Trophoblast cell (in vitro differentiated cells and primary cell): ENCODE measurements around the gene CCNL1.

ENCODE experiments used
- DNase-seq, 2 donors: peaks; one replicate each; pipeline ENCODE4 v3.0.0-alpha.2; 2016
- H2AFZ ChIP-seq: 2 replicates; pipeline ENCODE4 v1.6.1; 2013; ENCODE audit warnings: low read length, moderate library complexity, mild to moderate bottlenecking; ENCODE audit not compliant: insufficient read depth, poor library complexity
- H2AK5ac ChIP-seq: 2 replicates; pipeline ENCODE4 v1.6.1; 2013; ENCODE audit warnings: mild to moderate bottlenecking, low read length
- H2BK120ac ChIP-seq: 2 replicates; pipeline ENCODE4 v1.6.1; 2013; ENCODE audit warnings: low read length, mild to moderate bottlenecking, moderate library complexity; ENCODE audit not compliant: insufficient read depth, poor library complexity
- H2BK12ac ChIP-seq: 2 replicates; pipeline ENCODE4 v1.6.1; 2013; ENCODE audit warnings: mild to moderate bottlenecking, low read length, moderate library complexity
- H2BK5ac ChIP-seq: 2 replicates; pipeline ENCODE4 v1.6.1; 2013; ENCODE audit warnings: low read length, low read depth, moderate library complexity, mild to moderate bottlenecking; ENCODE audit not compliant: poor library complexity
- H3K14ac ChIP-seq: 2 replicates; pipeline ENCODE4 v1.6.1; 2013; ENCODE audit warnings: mild to moderate bottlenecking, low read length
- H3K18ac ChIP-seq: 2 replicates; pipeline ENCODE4 v1.6.1; 2013; ENCODE audit warnings: mild to moderate bottlenecking, low read length
- H3K23ac ChIP-seq: 2 replicates; pipeline ENCODE4 v1.6.1; 2013; ENCODE audit warnings: low read length
- H3K27ac ChIP-seq: 2 replicates; pipeline ENCODE4 v1.5.1; 2013; ENCODE audit warnings: low read depth, mild to moderate bottlenecking, inconsistent platforms, low read length, moderate library complexity
- H3K27me3 ChIP-seq: 2 replicates; pipeline ENCODE4 v1.6.1; 2013; ENCODE audit warnings: inconsistent platforms, mild to moderate bottlenecking, low read length, moderate library complexity; ENCODE audit not compliant: insufficient read depth
- H3K36me3 ChIP-seq, 2 experiments: 1 replicate in 1 of 2; 2 replicates in 1 of 2; pipeline ENCODE4 v1.6.1; 2013; ENCODE audit warnings: low read length in 2 of 2, mild to moderate bottlenecking in 2 of 2, moderate library complexity in 1 of 2; ENCODE audit not compliant: insufficient read depth in 2 of 2, control insufficient read depth in 1 of 2
- H3K4ac ChIP-seq: 2 replicates; pipeline ENCODE4 v1.6.1; 2013; ENCODE audit warnings: low read depth, mild to moderate bottlenecking, low read length, moderate library complexity
- H3K4me1 ChIP-seq, 2 experiments: 1 replicate in 1 of 2; 2 replicates in 1 of 2; pipeline ENCODE4 v1.6.1; 2013; ENCODE audit warnings: low read length in 2 of 2, mild to moderate bottlenecking in 2 of 2, moderate library complexity in 1 of 2; ENCODE audit not compliant: insufficient read depth in 2 of 2, control insufficient read depth in 1 of 2
- H3K4me2 ChIP-seq: 2 replicates; pipeline ENCODE4 v1.6.1; 2013; ENCODE audit warnings: inconsistent platforms, mild to moderate bottlenecking, low read length, moderate library complexity
- H3K4me3 ChIP-seq: 2 replicates; pipeline ENCODE4 v1.5.1; 2013; ENCODE audit warnings: mild to moderate bottlenecking, low read depth, low read length, inconsistent platforms
- H3K79me1 ChIP-seq: one replicate; pipeline ENCODE4 v1.6.1; 2013; ENCODE audit warnings: low read length
- H3K79me2 ChIP-seq: 2 replicates; pipeline ENCODE4 v1.6.1; 2013; ENCODE audit warnings: low read length, mild to moderate bottlenecking; ENCODE audit not compliant: control insufficient read depth, insufficient read depth, poor library complexity
- H3K9ac ChIP-seq: 2 replicates; pipeline ENCODE4 v1.6.1; 2013; ENCODE audit warnings: mild to moderate bottlenecking, low read length
- H3K9me3 ChIP-seq: 2 replicates; pipeline ENCODE4 v1.6.1; 2013; ENCODE audit warnings: low read depth, mild to moderate bottlenecking, control low read depth, inconsistent platforms, low read length; ENCODE audit not compliant: insufficient read depth
- H4K12ac ChIP-seq: 2 replicates; pipeline ENCODE4 v1.6.1; 2013; ENCODE audit warnings: low read depth, mild to moderate bottlenecking, low read length, moderate library complexity
- H4K8ac ChIP-seq: 2 replicates; pipeline ENCODE4 v1.6.1; 2013; ENCODE audit warnings: low read depth, mild to moderate bottlenecking, low read length, moderate library complexity
- H4K91ac ChIP-seq: one replicate; pipeline ENCODE4 v1.6.1; 2013; ENCODE audit warnings: low read depth, mild to moderate bottlenecking, low read length, moderate library complexity
- WGBS: extraction: QIAGEN DNeasy Blood & Tissue Kit; methylation state at CpG from one replicate; pipeline ENCODE4 v1.1.7; 2013; ENCODE audit warnings: missing lambda C conversion rate; ENCODE audit not compliant: insufficient read length, insufficient coverage; ENCODE audit errors: extremely low coverage; 5-methylcytosine and 5-hydroxymethylcytosine counted together

Gene CCNL1

GRCh38 chr3:157111518-157111917 lies 48.4 kb downstream of the CCNL1 start:
- Histone ChIP-seq H4K8ac (no peak overlapping the region), H2AK5ac (no peak overlapping the region), H2AFZ (no peak overlapping the region), H3K18ac (no peak overlapping the region), H2BK5ac (no peak overlapping the region), H3K36me3 (no peaks in the 10 kb centered on the region), H3K79me2 (no peaks in the 10 kb centered on the region), H4K12ac (no peak overlapping the region), H2BK120ac (no peak overlapping the region), H2BK12ac (no peak overlapping the region), H3K14ac (no peak overlapping the region), H3K9ac (no peak overlapping the region), H3K23ac (no peak overlapping the region), H3K27me3 (no peaks in the 10 kb centered on the region), H3K4me3 (no peak overlapping the region), H3K27ac (no peak overlapping the region), H3K4me1 (no peaks in the 10 kb centered on the region), H3K4me2 (no peak overlapping the region), H3K9me3 (no peaks in the 10 kb centered on the region), H3K4ac (no peak overlapping the region), H4K91ac (no peak overlapping the region), H3K79me1 (no peaks in the 10 kb centered on the region)
- WGBS: no CpG with 5 or more reads among the region's 2 CpGs
- DNase-seq: no peak

- H2BK5ac ChIP-seq: no peak overlapping the region
- no peak overlapping the region for H2BK12ac ChIP-seq
- H3K4me2 ChIP-seq: no peak overlapping the region
- no peak overlapping the region for H3K4ac ChIP-seq
- no peak overlapping the region for H2AK5ac ChIP-seq
- H3K4me3 ChIP-seq: no peak overlapping the region
- H2AFZ ChIP-seq: no peak overlapping the region
- H4K8ac ChIP-seq: no peak overlapping the region
- H2BK120ac ChIP-seq: no peak overlapping the region
- H3K27ac ChIP-seq: no peak overlapping the region
- no peaks in the 10 kb centered on the region for H3K27me3 ChIP-seq
- no peak overlapping the region for H3K18ac ChIP-seq
- H3K79me2 ChIP-seq: no peaks in the 10 kb centered on the region
- no peak overlapping the region for H4K91ac ChIP-seq
- H4K12ac ChIP-seq: no peak overlapping the region
- H3K36me3 ChIP-seq: no peaks in the 10 kb centered on the region
- no peak for DNase-seq
- no peak overlapping the region for H3K14ac ChIP-seq
- no peaks in the 10 kb centered on the region for H3K79me1 ChIP-seq
- no peak overlapping the region for H3K23ac ChIP-seq
- H3K4me1 ChIP-seq: no peaks in the 10 kb centered on the region
- H3K9me3 ChIP-seq: no peaks in the 10 kb centered on the region
- H3K9ac ChIP-seq: no peak overlapping the region
- WGBS: no CpG with 5 or more reads among the region's 6 CpGs
These were observed 49.1 kb downstream of the CCNL1 start for GRCh38 chr3:157110761-157111278.

GRCh38 chr3:157109267-157110141 lies 50.4 kb downstream of the CCNL1 start:
- Histone ChIP-seq H3K14ac (no peak overlapping the region), H4K8ac (no peak overlapping the region), H3K18ac (no peak overlapping the region), H3K79me1 (no peaks in the 10 kb centered on the region), H3K4me2 (no peak overlapping the region), H2BK5ac (no peak overlapping the region), H3K36me3 (no peaks in the 10 kb centered on the region), H4K91ac (no peak overlapping the region), H3K27me3 (no peaks in the 10 kb centered on the region), H3K4me1 (no peaks in the 10 kb centered on the region), H3K23ac (no peak overlapping the region), H3K4ac (no peak overlapping the region), H3K9me3 (no peaks in the 10 kb centered on the region), H4K12ac (no peak overlapping the region), H2AFZ (no peak overlapping the region), H2BK12ac (no peak overlapping the region), H3K27ac (no peak overlapping the region), H2BK120ac (no peak overlapping the region), H2AK5ac (no peak overlapping the region), H3K79me2 (no peaks in the 10 kb centered on the region), H3K4me3 (no peak overlapping the region), H3K9ac (no peak overlapping the region)
- no CpG with 5 or more reads among the region's 7 CpGs for WGBS
- no peak for DNase-seq

GRCh38 chr3:157107644-157108133 lies 52.3 kb downstream of the CCNL1 start:
- H3K9ac ChIP-seq: no peak overlapping the region
- H3K27ac ChIP-seq: no peak overlapping the region
- H3K14ac ChIP-seq: no peak overlapping the region
- H3K4ac ChIP-seq: no peak overlapping the region
- H3K79me1 ChIP-seq: no peaks in the 10 kb centered on the region
- H4K12ac ChIP-seq: no peak overlapping the region
- H4K8ac ChIP-seq: no peak overlapping the region
- no peaks in the 10 kb centered on the region for H3K27me3 ChIP-seq
- no peak overlapping the region for H3K18ac ChIP-seq
- no peaks in the 10 kb centered on the region for H3K36me3 ChIP-seq
- peak in 1 of 2 donors; percentile 31 for DNase-seq
- no CpG with 5 or more reads among the region's 5 CpGs for WGBS
- H3K23ac ChIP-seq: no peak overlapping the region
- no peak overlapping the region for H2BK5ac ChIP-seq
- H3K4me2 ChIP-seq: no peak overlapping the region
- H2AFZ ChIP-seq: no peak overlapping the region
- H3K4me1 ChIP-seq: no peaks in the 10 kb centered on the region
- H2BK12ac ChIP-seq: no peak overlapping the region
- no peak overlapping the region for H4K91ac ChIP-seq
- no peaks in the 10 kb centered on the region for H3K79me2 ChIP-seq
- no peak overlapping the region for H2BK120ac ChIP-seq
- no peak overlapping the region for H2AK5ac ChIP-seq
- no peak overlapping the region for H3K4me3 ChIP-seq
- no peaks in the 10 kb centered on the region for H3K9me3 ChIP-seq
